ENCODE data around the gene RAB35. TPM values are rescaled to one million over a fixed set of nuclear protein-coding genes. Genes with fewer than 3 reads are reported as not detected.

RAB35 gene
- polyA plus RNA-seq, 2 of the 4 experiments (the other 2 are of a cell fraction), result 44.0 to 67.6 TPM

DNA sequence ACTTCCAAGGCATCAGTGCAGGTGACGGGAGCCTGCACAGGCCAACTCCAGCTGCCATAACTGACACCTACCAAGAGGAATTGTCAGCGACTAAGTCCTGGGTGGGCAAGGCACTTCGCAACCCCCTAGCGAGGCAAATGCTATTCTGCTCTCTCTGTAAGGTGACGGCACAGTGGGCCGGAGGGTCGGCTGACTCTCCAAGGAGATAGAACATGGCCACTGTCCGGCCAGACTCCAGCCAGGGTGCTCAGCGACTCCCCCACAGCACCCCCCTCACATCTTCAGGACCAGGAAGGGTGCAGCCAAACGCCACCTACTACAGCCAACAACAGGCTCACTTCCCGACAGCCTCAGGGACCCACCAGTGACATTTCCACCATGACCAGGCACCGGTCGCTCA is 13.2 kb downstream of the RAB35 start:
- Histone ChIP-seq H3K27ac (no peak overlapping the region), H3K9me3 (no peaks in the 10 kb centered on the region), H3K4me3 (no peak overlapping the region), H3K4me1 (peaks cover 6% of the 10 kb centered on the region; the same call in 1 of the 3 replicates), H3K4me2 (no peak overlapping the region)
- no peak for DNase-seq (ENCODE audit: low read depth in 1 of 2, low spot score in 1 of 2)
- CTCF ChIA-PET, result interaction anchor here (0.9 to 1.7 kb wide), 2 partner anchors 8 to 16 kb away, joined by 3 to 7 read pairs; no protein-coding TSS in a partner anchor
- no peak for ATAC-seq
- FAIRE-seq, result no peak
- TF ChIP-seq BHLHE40 (IDR thresholded peaks at IDR 0.05; ENCODE audit: low read depth, low read length) (no peak), POLR2A (IDR thresholded peaks at IDR 0.05; ENCODE audit: low read length) (no peak), CHD4 (IDR thresholded peaks at IDR 0.05; ENCODE audit: borderline replicate concordance) (no peak), USF2 (IDR thresholded peaks at IDR 0.05) (no peak), REST (IDR thresholded peaks at IDR 0.05) (no peak), GATA3 (IDR thresholded peaks at IDR 0.05; ENCODE audit: borderline replicate concordance) (no peak), EHF (CRISPR knock-in tag; IDR thresholded peaks at IDR 0.05) (no peak), NFE2L2 (conservative IDR thresholded peaks at IDR 0.05; ENCODE audit: low read length) (no peak), HDAC2 (IDR thresholded peaks at IDR 0.05) (no peak), FOXS1 (CRISPR knock-in tag; IDR thresholded peaks at IDR 0.05) (no peak), HOXB13 (CRISPR knock-in tag; IDR thresholded peaks at IDR 0.05; ENCODE audit: low read depth) (no peak), BCL3 (IDR thresholded peaks at IDR 0.05) (no peak)
- WGBS (ENCODE audit: missing lambda C conversion rate), result 97% methylated on average over 12 of the region's 13 CpGs
- POLR2A ChIA-PET, result no interaction called here

- DNase-seq (ENCODE audit: low read depth in 1 of 2, low spot score in 1 of 2) (no peak), ATAC-seq (no peak), FAIRE-seq (no peak)
- ChIA-PET POLR2A (interaction anchor here (1.2 kb wide), 1 partner anchor 15 kb away, joined by 3 read pairs; no protein-coding TSS in a partner anchor), CTCF (interaction anchor here (0.6 to 1.7 kb wide), 4 partner anchors 9 to 25 kb away, joined by 3 to 7 read pairs (median 3); no protein-coding TSS in a partner anchor)
- TF ChIP-seq, protein P1, sequence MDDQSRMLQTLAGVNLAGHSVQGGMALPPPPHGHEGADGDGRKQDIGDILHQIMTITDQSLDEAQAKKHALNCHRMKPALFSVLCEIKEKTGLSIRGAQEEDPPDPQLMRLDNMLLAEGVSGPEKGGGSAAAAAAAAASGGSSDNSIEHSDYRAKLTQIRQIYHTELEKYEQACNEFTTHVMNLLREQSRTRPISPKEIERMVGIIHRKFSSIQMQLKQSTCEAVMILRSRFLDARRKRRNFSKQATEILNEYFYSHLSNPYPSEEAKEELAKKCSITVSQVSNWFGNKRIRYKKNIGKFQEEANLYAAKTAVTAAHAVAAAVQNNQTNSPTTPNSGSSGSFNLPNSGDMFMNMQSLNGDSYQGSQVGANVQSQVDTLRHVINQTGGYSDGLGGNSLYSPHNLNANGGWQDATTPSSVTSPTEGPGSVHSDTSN (IDR thresholded peaks at IDR 0.05), result no peak
- TF ChIP-seq JUN (IDR thresholded peaks at IDR 0.05) (no peak), FOXS1 (CRISPR knock-in tag; IDR thresholded peaks at IDR 0.05) (no peak), POLR2AphosphoS2 (conservative IDR thresholded peaks at IDR 0.05; ENCODE audit: low read length) (no peak), RFX5 (IDR thresholded peaks at IDR 0.05) (no peak), USF2 (IDR thresholded peaks at IDR 0.05) (no peak)
- WGBS (ENCODE audit: missing lambda C conversion rate), result 97% methylated on average over 9 of the region's 11 CpGs
- Histone ChIP-seq H3K4me3 (no peak overlapping the region), H3K27ac (no peak overlapping the region), H3K4me1 (peaks cover 6% of the 10 kb centered on the region; the same call in 1 of the 3 replicates), H3K9me3 (no peaks in the 10 kb centered on the region), H3K4me2 (no peak overlapping the region)
These were observed 13.6 kb downstream of the RAB35 start for GRCh38 chr12:120103044-120103338.

Measured in A549 (cell line).